GM19193 (cell line): ENCODE measurements around the gene ESPL1.

ENCODE experiments used
- POLR2A ChIP-seq: IDR thresholded peaks from 4 replicates; pipeline ENCODE4 v1.6.1; 2011; ENCODE audit not compliant: insufficient read depth, insufficient read length; ENCODE audit errors: extremely low read depth

Gene ESPL1

DNA sequence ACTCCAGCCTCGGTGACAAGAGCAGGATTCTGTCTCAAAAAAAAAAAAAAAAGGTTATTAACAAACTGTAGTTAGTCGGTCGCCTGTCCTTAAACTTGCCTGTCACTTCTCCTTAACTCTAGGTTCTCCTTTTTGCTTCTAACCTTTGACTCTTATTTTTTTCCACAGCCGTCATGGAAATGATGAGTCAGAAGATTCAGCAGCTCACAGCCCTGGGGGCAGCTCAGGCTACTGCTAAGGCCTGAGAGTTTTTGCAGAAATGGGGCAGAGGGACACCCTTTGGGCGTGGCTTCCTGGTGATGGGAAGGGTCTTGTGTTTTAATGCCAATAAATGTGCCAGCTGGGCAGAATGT is 31.0 kb downstream of the ESPL1 start:
- TF ChIP-seq POLR2A: no peak

DNA sequence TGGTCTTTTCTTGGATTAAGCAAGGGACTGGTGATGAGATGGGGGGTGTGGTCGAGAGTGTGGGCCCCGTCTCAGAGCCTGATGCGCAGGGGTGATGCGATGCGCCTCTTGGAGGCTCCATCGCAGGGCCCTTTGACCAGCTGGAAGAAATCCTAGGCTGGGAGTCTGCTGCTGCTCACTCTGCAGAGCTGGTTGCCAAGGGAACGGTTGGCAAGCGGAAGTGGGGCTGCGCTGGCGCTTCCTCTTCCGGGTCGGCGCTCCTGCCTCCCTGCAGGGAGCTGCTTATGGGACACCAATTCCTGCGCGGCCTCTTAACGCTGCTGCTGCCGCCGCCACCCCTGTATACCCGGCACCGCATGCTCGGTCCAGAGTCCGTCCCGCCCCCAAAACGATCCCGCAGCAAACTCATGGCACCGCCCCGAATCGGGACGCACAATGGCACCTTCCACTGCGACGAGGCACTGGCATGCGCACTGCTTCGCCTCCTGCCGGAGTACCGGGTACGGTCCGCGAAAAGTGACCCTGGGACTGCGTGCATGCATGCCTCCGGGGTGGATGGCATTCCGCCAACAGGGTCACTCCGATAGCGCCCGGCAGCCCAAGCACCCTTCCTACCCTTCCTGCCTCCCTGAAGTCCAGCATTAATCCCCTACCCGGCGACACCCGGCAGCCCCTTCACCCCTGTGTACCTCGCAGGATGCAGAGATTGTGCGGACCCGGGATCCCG is 31.5 kb downstream of the ESPL1 start, which contains the start of gene MYG1:
Gene MYG1, plus strand, starts transcription at position 242 of the 727 bp plus-strand sequence. Its CDS starts 43 bp downstream, at position 285.
- TF ChIP-seq POLR2A: peak; percentile 87

DNA sequence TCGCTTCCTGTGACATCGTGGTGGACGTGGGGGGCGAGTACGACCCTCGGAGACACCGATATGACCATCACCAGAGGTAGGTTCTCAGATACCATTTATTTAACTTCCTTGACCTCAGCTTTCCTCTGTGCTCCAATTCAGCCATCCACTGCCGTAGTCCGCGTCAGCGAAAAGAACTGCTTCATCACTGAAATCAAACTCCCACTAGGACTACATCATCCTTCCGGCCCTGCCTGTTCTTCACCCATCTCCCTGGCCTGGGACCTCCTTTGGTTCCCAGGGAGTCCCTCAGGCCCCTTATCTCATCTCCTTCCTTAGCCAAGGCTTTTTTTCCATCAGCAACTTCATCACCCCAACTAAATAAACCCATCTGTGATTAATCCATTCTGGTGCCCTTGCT is 32.1 kb downstream of the ESPL1 start:
- TF ChIP-seq POLR2A: no peak

- TF ChIP-seq POLR2A: no peak
Observed at GRCh38 chr12:53302903-53303302, 34.8 kb downstream of the ESPL1 start.

DNA sequence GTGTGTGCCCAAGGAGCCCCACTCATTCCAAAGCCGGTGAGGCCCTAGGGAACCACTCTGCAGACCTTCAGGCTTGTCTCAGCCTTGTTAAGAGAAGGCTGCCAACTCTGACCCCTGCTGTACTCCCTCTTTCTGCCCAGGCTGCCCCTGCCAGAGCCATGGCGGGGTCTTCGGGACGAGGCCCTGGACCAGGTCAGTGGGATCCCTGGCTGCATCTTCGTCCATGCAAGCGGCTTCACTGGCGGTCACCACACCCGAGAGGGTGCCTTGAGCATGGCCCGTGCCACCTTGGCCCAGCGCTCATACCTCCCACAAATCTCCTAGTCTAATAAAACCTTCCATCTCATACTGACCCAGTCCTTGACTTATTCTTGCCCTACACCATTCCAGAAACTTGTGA is 38.7 kb downstream of the ESPL1 start:
- no peak for TF ChIP-seq POLR2A

DNA sequence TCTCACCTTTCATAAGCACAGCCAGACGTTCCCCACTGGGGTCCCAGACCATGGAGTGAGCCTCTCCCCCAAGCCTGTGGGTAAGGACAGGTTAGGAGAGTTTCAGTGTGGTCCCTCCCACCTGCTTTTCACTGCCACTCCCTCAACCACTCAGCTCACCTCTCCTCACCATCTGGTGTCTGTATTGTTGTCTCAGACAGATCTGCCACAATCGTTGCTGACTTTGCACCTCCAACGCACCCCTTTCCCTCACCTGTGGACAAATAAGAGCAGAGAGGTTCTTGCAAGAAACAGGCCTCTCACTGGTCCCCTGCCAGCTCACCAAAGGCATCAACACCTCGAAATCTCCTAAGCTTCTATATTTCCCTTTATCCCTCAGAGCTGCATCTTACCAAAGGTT is 40.2 kb downstream of the ESPL1 start:
- TF ChIP-seq POLR2A: no peak

DNA sequence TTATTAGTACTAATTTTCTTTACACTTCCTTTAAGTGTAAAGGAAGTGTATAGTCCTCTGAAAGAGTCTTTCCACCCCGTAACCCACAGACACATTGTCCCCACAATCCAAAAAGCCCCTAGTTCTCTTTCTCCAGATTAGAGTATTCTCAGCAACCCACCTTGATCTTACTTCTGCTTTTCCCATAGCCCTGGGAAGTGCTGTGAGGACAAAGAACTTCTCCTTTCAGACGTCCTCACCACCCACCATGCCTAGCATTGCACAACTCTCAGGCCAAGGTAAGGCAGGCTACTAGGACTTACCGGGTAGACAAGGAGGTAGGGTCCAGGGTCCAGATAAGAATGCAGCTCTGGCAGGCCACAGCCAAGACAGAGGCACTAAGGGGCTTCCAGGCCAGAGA is 45.9 kb downstream of the ESPL1 start:
- TF ChIP-seq POLR2A: no peak

GRCh38 chr12:53320352-53321195 is 52.5 kb downstream of the ESPL1 start:
- TF ChIP-seq POLR2A: no peak

DNA sequence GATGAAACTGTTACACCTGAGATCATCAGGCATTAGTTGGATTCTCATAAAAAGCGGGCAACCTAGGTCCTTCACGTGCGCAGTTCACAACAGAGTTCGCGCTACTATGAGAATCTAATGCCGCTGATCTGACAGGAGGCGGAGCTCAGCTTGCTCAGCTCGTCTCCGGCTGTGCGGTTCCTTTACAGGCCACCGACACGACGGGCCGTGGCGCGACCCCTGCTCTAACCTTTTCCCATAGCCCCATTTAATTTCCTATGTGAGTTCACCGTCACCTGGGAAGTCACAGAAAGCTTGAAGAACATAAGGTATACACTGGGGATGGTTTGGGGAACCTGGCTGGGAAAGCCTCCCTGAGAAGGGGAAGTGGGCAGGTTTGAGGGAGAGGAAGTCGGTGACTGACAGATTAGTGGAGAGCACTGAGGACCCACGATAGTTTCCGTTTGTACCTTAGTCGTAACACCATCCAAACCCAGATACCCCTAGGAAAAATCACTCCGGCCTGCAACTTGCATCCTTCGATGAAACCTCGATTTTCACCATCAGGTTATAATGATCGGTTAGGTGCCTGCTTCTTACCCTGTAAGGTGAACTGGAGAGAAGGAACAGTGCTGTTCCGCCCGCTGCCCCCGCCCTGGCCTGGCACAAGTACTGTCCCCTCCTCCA is 56.1 kb downstream of the ESPL1 start:
- no peak for TF ChIP-seq POLR2A

GRCh38 chr12:53324779-53325510 is 56.8 kb downstream of the ESPL1 start:
- peak; percentile 72 for TF ChIP-seq POLR2A

DNA sequence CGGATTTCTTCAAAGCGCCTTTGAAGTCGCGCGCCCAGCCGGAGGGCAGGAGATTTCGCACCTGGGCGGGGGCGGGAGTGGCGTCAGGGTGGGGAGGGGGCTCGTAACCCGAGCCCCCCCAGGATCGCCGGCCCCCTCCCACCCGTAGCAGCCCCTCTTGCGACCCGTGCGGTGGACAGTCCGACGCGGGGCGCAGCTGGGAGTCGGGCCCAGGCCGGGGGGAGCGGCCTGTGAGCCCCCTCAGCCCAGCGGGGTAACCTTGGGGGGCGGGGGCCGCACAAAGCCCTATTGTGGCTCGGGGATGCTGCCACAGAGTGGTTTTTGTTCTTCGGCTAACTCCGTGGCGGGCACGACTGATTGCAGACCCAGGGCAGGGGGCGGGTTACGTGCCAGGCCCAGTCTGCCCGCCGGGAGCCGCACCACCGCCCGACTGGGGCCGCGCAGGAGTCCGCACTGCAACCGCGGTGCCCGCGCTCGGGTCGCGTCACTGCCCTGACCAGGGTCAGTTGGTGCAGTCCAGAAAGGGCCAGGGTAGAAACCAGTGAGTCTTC is 57.5 kb downstream of the ESPL1 start:
- no peak for TF ChIP-seq POLR2A

DNA sequence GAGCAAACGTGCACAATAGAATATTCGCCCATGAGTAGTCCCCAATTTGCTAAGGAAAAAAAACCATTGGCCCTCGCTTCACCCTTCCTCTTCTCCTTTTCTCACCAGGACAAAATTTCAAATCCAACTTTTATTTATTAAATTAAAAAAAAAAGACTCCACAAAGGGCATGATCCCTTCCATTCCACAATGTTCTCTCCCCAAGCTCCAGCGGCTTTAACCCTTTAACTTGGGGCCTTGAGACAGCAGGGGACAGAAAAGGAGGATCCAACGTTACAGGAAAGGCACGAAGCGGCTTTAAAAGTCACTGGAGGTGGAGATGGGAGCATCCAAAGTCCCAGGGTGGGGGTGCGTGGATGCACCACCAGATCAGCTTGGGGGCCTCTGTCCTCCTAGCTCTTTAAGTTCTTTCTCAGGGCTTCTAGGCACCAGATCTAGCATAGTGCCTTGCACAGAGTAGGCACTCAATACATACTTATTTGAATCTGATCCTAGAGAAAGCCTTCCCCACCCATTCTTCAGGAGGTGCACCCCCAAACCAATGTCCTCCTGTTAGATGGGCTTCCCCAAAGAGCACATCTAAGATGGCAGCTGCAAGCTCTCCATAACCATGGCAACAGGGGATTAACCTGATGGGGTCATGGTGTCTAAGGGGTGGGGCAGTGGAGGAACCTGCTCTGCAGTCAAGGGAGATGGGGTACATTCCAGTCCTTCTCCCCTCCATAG is 58.5 kb downstream of the ESPL1 start:
- TF ChIP-seq POLR2A: no peak

DNA sequence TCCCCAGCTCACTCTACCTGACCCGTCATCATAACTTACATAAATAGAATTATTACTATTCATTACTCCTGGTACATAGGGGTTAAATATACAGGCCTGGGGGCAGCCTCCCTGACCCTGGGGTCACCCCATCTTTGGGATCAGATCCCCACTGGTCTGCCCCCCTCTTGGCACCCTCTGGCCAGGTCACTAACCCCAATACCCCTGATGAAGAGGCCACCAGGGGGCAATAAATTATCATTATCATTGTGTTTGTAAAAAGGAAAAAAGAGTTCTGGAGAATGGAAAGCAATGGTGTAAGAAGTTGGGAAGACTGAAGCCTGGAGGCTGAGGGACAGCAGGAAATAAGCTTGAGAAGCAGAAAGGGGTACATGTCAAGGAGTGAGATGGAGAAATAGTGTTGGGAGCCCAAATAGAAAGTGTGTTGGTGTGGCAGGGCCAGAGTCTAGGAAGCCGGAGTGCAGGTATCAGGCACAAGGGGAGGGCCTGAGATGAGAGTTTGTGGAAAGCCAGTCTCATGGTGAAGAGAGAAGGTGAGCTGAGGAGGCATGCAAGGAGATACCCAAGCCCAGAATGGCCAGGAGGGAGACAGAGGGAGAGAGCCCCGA is 59.4 kb downstream of the ESPL1 start:
- TF ChIP-seq POLR2A: no peak
